Head of caudate nucleus (tissue), 42 donors: Measurements from ENCODE around the gene CDH13.
A peak's percentile ranks its signal among the peaks of the same experiment; 100 is the strongest.

ENCODE experiments used
- DNase-seq, 42 donors: peaks; one replicate each; pipeline versions ENCODE4 v3.0.0 to v3.0.0-alpha.2; 2020 to 2021; ENCODE audit warnings: mixed read lengths in 7 of 42
- intact Hi-C: fragments of 100-400 bp; cut with DNase I; formaldehyde crosslinking; loops from one replicate; pipeline ENCODE4 v1.15.0; 2022

CDH13 gene

GRCh38 chr16:83433201-83433600, 806.4 kb downstream of the CDH13 start:
- intact Hi-C loops: no loop called here
- no peak for DNase-seq

DNA sequence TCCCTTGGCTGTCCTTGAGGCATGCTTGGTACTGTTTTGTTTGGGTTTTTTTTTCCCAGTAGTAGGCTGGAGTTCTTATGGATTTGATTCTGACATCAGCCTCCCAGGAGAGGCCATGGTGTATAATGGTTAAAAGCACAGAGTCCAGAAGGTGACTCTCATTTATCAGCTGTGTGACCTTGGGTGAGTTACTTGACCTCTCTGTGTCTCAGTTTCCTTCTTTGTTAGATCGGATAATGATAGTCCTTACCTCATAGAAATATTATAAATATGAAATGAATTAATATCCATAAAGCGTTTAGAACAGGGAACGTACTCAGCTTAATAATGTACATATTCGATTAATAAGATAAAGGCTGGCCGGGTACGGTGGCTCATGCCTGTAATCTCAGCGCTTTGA, 810.3 kb downstream of the CDH13 start:
- DNase-seq: no peak
- intact Hi-C loops: no loop called here

DNA sequence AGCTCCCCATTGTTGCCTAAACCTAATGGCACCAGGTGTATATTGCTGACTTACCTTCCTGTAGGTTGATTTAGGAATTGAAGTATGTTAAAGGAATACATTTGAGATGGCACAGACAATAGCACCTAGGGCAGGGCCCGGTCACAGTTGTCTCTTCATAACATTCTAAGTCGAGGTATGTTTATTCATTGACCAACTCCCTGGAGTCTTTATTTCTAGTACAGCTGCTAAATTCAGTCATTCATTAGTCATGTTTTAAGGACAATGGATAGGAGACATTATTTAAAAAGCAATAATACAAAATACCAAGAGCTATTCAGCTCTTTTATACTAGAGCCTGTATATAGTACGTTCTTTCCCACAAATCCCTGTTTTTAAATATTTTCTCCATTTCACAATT, 811.6 kb downstream of the CDH13 start:
- no peak for DNase-seq
- intact Hi-C loops: no loop called here

DNA sequence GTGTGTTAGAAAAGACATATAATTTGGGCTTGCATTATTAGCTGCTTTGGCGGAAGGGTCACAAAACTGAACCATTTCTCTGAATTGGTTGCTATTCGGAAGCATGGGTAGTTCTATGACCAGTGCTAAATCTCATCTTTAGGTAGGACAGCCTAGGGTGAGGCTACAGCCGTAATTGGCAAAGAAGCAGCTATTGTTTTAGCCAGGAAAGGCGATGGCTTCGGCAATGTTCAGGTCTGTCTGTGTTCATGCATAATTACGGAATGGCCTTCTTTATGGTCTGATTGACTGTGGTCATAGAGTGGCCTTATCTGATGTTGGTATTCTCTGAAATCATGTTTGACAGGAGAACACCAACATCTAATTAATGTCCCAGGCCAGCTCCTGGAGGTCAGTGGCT, 812.6 kb downstream of the CDH13 start:
- intact Hi-C loops: no loop called here
- no peak for DNase-seq

GRCh38 chr16:83441517-83441916, 814.7 kb downstream of the CDH13 start:
- DNase-seq: peak in 17 of 42 donors; percentile 2 to 66 (median 22)
- intact Hi-C loops: no loop called here

DNA sequence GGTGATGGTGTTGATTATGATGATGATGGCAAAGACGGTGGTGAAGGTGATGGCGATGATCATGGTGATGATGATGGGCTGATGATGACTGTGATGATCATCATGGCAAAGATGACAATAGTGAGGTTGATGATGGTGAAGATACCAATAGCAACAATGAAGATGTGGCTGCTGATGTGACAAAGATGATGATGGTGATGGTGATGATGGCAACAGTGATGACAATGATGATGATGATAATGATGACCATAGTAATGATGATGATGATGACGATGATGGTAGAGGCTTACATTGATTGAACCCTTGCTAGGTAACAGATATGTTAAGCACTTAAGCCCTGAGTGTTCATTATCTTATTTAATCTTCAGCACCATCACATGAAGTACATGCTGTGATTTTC, 817.2 kb downstream of the CDH13 start:
- intact Hi-C loops: no loop called here
- DNase-seq: no peak

- DNase-seq: no peak
- intact Hi-C loops: no loop called here
These were observed 820.8 kb downstream of the CDH13 start for GRCh38 chr16:83447560-83447959.

DNA sequence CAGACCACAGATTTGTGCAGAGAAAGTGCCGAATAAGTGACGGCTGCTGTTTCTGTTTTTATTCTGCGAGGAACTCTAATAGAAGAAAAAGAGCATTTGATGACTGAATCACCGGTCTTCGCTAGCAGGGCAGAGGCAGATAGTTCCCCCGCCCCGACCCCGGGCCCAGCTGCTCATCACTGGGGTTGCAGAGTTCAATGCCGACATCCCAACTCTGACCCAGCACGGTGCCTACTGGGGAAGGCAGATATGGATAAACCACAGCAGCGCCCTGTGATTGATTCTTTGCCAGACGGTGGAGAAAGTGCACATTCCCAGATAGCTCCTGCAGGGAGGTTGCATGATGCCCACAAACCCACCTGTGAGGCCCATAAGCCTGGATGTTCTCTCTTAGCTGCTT, 823.1 kb downstream of the CDH13 start:
- intact Hi-C loops: no loop called here

GRCh38 chr16:83453977-83454376, 827.2 kb downstream of the CDH13 start:
- intact Hi-C loops: no loop called here
- DNase-seq: no peak

More for the DNA sequence above, 823.1 kb downstream of the CDH13 start:
- no peak for DNase-seq

- intact Hi-C loops: no loop called here
These were observed 828.9 kb downstream of the CDH13 start for GRCh38 chr16:83455716-83456115.

GRCh38 chr16:83456934-83457333, 830.2 kb downstream of the CDH13 start:
- intact Hi-C loops: no loop called here
- DNase-seq: no peak

More at GRCh38 chr16:83455716-83456115, 828.9 kb downstream of the CDH13 start:
- DNase-seq: no peak

GRCh38 chr16:83458612-83459011, 831.8 kb downstream of the CDH13 start:
- DNase-seq: peak in 8 of 42 donors; percentile 2 to 50 (median 15)
- intact Hi-C loops: no loop called here

DNA sequence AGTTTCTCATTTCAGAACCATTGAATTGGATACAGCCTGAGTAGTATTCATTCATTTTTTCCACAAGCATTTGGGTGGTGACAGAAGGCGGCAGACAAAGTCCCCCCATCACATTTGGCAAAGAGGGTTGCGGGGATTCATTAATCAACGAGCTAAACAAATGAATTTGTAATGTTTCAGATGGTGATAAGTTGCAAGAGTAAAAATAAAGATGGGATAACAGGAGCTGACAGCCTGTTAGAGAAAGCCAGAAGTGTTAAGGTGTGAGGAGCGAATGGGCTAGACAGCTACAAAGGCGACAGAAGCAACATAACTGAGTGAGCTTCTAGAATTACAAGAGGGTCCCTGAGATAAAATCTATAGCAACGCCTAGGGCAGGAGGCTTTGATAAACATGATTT, 838.2 kb downstream of the CDH13 start:
- DNase-seq: no peak
- intact Hi-C loops: no loop called here

GRCh38 chr16:83470416-83470815, 843.6 kb downstream of the CDH13 start:
- DNase-seq: no peak
- intact Hi-C loops: no loop called here

GRCh38 chr16:83472776-83473501, 846.2 kb downstream of the CDH13 start:
- intact Hi-C loops: no loop called here
- DNase-seq: no peak

DNA sequence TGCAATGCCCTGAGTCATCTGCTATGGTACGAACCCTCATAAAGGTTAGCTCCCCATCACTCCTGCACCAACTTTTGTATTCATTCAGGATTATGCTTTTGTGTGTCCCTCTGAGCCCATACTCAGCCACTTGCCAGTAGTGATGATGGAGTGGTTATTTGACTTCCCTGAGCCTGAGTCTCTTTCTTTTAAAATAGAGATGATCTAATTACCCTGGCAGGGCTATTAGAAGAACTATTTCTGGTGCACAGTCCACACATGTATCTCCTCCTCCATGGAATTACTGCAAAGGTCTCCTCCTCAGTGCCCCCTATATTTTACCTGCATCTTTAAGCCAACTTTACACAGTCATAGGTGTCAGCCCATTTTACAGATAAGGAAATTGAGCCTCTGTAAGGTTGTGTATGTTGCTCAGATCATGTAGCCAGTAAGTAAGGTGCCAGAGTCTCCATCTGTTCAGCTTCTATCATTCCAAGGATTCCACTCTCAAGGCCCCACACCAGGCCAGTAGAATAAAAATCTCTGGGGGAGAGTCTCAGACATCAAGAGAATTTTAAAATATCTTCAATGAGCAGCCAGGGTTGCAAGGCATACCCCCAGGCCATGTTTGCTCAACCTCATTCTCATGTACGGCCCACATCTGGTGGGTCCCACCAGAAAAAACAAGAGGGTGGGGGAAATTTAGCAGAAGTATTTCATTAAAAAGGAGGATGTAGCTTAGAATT, 847.3 kb downstream of the CDH13 start:
- DNase-seq: no peak
- intact Hi-C loops: no loop called here

- intact Hi-C loops: no loop called here
These were observed 848.3 kb downstream of the CDH13 start for GRCh38 chr16:83475108-83475507.

GRCh38 chr16:83481589-83481988, 854.8 kb downstream of the CDH13 start:
- DNase-seq: no peak
- intact Hi-C loops: no loop called here

More at GRCh38 chr16:83475108-83475507, 848.3 kb downstream of the CDH13 start:
- DNase-seq: no peak

DNA sequence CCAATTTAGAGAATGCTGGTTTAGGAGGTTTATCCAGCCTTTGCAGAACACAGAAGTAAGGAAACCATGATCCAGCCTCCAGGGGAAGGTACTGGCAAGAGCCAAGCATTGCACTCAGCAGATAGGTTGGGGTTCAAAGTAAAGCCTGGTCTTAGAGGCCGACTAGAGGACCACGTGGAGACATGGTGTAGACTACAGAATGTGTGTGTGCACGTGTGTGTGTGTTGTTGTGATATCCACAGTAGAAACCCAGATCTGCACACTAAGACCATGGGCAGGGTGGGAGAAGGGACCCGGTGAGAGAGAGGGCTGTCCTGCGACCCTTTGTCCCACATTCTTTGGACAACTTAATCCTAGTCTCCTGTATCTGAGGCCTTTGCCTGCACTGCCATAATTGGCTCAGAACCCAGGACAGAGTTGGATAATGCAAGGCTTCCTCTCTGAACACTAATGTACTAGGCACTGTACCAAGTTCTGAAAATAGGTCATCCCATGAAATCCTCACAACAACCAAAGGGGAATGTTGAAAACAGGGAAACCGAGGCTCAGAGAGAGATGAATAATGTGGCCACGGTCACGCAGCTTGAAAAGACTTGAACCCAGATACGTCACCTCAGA, 855.9 kb downstream of the CDH13 start:
- intact Hi-C loops: no loop called here
- DNase-seq: no peak

GRCh38 chr16:83490073-83490472, 863.3 kb downstream of the CDH13 start:
- no peak for DNase-seq
- intact Hi-C loops: no loop called here
